BE2C (cell line): Measurements from ENCODE around the gene COL23A1.

Experiments used
- DNase-seq: peaks from one replicate; pipeline ENCODE4 v3.0.0-alpha.2; 2020
- H3K27me3 ChIP-seq: fragments of 250-450 bp; sonication (Bioruptor Pico); 2 replicates; pipeline ENCODE4 v1.5.1; 2020; ENCODE audit warnings: mild to moderate bottlenecking
- H3K36me3 ChIP-seq: fragments of 250-450 bp; sonication (Bioruptor Pico); 2 replicates; pipeline ENCODE4 v1.5.1; 2020; ENCODE audit warnings: mild to moderate bottlenecking
- H3K4me1 ChIP-seq: fragments of 250-450 bp; sonication (Bioruptor Pico); 2 replicates; pipeline ENCODE4 v1.5.1; 2020
- H3K4me3 ChIP-seq: 2 replicates; pipeline ENCODE4 v1.5.1; 2011; ENCODE audit warnings: low read depth, low read length
- H3K9me3 ChIP-seq: fragments of 250-450 bp; sonication (Bioruptor Pico); 2 replicates; pipeline ENCODE4 v1.5.1; 2020
- TF ChIP-seq, protein P1 (sequence below): IDR thresholded peaks from 2 replicates; pipeline ENCODE4 v1.5.1; 2012; ENCODE audit warnings: mild to moderate bottlenecking, low read depth, low read length

COL23A1 gene

DNA sequence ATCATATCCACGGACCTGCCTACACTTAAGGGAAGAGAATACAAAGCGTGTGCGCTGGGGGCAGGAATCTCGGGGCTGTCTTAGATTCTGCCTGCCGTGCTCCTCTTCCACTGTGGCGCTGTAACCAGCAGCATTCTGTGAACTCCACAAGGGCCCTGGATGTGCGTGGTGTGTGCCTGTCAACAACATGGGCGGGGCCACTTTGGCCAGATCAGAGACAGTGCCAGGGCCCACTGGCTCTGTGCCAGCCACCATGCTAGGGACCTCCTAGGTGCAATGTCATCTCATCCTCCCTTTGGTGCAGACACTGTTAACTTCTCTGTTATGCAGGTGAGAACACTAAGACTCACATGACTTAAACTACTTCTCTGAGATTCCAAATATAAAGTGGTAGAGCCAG, 113.7 kb downstream of the COL23A1 start:
- Histone ChIP-seq H3K9me3 (no peaks in the 10 kb centered on the region), H3K36me3 (no peaks in the 10 kb centered on the region), H3K4me1 (no peaks in the 10 kb centered on the region), H3K4me3 (no peak overlapping the region), H3K27me3 (no peaks in the 10 kb centered on the region)
- TF ChIP-seq, protein P1, sequence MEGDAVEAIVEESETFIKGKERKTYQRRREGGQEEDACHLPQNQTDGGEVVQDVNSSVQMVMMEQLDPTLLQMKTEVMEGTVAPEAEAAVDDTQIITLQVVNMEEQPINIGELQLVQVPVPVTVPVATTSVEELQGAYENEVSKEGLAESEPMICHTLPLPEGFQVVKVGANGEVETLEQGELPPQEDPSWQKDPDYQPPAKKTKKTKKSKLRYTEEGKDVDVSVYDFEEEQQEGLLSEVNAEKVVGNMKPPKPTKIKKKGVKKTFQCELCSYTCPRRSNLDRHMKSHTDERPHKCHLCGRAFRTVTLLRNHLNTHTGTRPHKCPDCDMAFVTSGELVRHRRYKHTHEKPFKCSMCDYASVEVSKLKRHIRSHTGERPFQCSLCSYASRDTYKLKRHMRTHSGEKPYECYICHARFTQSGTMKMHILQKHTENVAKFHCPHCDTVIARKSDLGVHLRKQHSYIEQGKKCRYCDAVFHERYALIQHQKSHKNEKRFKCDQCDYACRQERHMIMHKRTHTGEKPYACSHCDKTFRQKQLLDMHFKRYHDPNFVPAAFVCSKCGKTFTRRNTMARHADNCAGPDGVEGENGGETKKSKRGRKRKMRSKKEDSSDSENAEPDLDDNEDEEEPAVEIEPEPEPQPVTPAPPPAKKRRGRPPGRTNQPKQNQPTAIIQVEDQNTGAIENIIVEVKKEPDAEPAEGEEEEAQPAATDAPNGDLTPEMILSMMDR = no peak
- peak; percentile 46 for DNase-seq

DNA sequence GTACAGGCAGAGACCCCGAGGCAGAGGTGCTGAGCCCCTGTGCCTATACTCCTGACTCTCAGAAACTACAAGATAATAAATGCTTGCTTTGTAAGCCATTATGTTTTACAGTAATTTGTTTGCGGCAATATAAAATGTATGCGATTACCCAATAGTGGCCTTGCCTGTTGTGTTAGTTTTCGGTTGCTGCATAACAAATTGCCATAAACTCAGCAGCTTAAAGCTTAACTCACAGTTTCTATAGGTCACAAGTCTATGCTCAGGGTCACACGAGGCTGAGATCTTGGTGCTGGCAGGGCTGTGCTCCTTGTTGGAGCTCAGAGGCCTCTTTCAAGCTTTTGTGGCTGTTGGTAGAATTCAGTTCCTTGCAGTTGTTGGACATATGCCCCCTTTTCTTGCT, 114.8 kb downstream of the COL23A1 start:
- Histone ChIP-seq H3K36me3 (no peaks in the 10 kb centered on the region), H3K27me3 (no peaks in the 10 kb centered on the region), H3K4me3 (no peak overlapping the region), H3K9me3 (no peaks in the 10 kb centered on the region), H3K4me1 (peaks cover 1% of the 10 kb centered on the region)
- TF ChIP-seq, protein P1 = no peak
- DNase-seq = no peak

DNA sequence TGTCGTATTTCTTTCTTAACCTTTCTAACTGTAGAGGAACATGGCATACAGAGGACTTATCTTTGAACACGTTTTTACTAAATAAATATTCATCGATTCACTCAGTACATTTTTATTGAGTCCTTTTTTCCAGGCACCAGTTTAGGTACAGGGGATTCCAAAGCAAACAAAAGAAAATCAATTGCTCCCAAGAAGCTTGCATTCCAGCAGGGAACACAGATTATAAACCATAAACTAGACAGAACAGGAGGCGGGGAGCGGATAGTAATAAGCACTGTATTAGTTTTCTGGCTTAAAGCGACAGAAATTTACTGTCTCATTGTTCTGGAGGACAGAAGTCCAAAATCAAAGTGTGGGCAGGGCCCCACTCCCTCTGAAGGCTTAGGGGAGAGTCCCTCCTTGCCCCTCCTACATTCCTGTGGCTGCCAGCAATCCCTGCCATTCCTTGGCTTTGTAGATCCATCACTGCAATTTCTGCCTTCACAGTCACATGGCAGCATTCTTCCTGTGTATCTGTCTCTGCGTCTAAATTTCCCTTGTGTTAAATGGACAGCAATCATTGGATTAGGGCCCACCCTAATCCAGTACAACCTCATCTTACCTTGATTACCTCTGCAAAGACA, 115.5 kb downstream of the COL23A1 start:
- H3K4me1 ChIP-seq = peaks cover 9% of the 10 kb centered on the region
- no peaks in the 10 kb centered on the region for H3K36me3 ChIP-seq
- no peak for DNase-seq
- H3K9me3 ChIP-seq = no peaks in the 10 kb centered on the region
- TF ChIP-seq, protein P1 = no peak
- H3K4me3 ChIP-seq = no peak overlapping the region
- H3K27me3 ChIP-seq = no peaks in the 10 kb centered on the region

DNA sequence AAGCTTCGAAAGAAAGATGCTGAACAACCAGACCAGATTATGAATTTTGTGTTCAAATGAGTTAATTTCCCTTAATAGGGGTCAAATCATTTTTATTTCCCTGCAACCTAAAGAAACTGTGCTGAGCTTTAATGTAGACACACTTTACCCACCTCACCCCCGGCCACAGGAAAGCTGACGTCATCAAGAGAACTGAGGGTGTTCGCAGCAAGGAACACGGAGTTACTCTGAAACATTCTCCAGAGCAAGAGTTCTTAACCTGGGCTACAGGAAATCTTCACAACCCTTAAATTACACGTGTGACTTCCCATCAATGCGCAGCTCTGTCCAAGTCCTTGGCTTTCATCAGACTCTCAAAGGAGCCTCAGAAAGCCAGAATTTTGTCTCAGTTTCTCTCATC, 116.3 kb downstream of the COL23A1 start:
- Histone ChIP-seq H3K27me3 (no peaks in the 10 kb centered on the region), H3K4me3 (no peak overlapping the region), H3K4me1 (peaks cover 11% of the 10 kb centered on the region), H3K9me3 (no peaks in the 10 kb centered on the region), H3K36me3 (no peaks in the 10 kb centered on the region)
- no peak for DNase-seq
- TF ChIP-seq, protein P1 = no peak

DNA sequence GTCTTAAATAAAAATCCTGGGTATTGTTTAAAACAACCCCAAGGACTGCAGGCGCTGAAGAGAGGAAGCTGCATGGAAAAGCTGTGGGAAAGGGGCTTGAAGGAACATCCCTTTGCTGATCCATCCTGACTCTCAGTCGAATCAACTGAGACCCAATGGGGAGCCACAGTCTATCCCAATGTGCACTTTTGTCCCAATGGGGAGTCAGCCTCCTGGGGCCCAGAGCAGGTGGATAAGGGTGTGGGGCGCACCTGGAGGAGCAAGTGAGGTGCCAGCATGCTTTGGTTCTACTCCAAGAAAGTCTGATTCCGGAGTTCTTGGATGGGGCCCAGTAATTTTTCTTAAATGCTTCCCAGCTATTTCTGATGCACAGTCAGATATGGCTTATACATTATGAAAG, 118.1 kb downstream of the COL23A1 start:
- no peak for DNase-seq
- Histone ChIP-seq H3K9me3 (no peaks in the 10 kb centered on the region), H3K27me3 (no peaks in the 10 kb centered on the region), H3K4me3 (no peak overlapping the region), H3K4me1 (peaks cover 11% of the 10 kb centered on the region), H3K36me3 (no peaks in the 10 kb centered on the region)
- TF ChIP-seq, protein P1 = no peak

DNA sequence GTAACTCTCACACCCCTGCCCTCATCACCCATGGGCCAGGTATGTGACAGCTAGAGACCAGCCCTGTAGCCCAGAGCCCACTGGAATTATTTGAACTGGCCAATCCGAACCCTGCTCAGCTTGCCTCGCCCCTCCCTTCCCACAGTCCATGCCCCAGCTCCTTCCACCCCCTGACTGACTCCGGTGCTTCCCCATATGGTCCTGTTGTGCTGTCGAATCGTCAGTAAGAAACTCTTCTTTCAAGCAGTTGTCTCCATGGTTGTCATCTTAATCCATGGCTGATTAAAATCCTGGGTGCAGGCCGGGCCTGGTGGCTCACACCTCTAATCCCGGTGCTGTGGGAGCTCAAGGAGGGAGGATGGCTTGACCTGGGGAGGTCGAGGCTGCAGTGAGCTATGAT, 118.5 kb downstream of the COL23A1 start:
- Histone ChIP-seq H3K9me3 (no peaks in the 10 kb centered on the region), H3K4me1 (peaks cover 11% of the 10 kb centered on the region), H3K36me3 (no peaks in the 10 kb centered on the region), H3K4me3 (no peak overlapping the region), H3K27me3 (no peaks in the 10 kb centered on the region)
- TF ChIP-seq, protein P1 = no peak
- DNase-seq = no peak
